Activated CD8-positive, alpha-beta T cell treated with anti-CD3 and anti-CD28 coated beads for 36 hours (primary cell): ENCODE results near the gene DCXR. TPM values are rescaled to one million over a fixed set of nuclear protein-coding genes. Genes with fewer than 3 reads are reported as not detected.

Experiments used
- ATAC-seq: fragments of 200-7000 bp; cut with Tn5 transposase; one replicate; pipeline ENCODE4 v1.10.0; 2021; ENCODE audit warnings: mild to moderate bottlenecking, moderate library complexity
- CTCF ChIA-PET: fragments of 350-600 bp; sonication (Branson Sonifier 250); formaldehyde crosslinking; loops from one replicate; lab custom pipeline; 2021; ENCODE audit warnings: antibody characterized with exemption; lab: Charles Lee
- POLR2A ChIA-PET: fragments of 350-600 bp; sonication (Branson Sonifier 250); formaldehyde crosslinking; loops from one replicate; lab custom pipeline; 2021; ENCODE audit warnings: antibody characterized with exemption; lab: Charles Lee
- DNase-seq: peaks from one replicate; pipeline ENCODE4 v3.0.0-alpha.2; 2020
- H3K27ac Mint-ChIP-seq: one replicate; pipeline ENCODE4 v1.8.0; 2021; ENCODE audit warnings: mild to moderate bottlenecking, mixed read lengths
- H3K27me3 Mint-ChIP-seq: one replicate; pipeline ENCODE4 v1.8.0; 2021; ENCODE audit warnings: mixed read lengths
- H3K36me3 Mint-ChIP-seq: one replicate; pipeline ENCODE4 v1.8.0; 2021; ENCODE audit warnings: low read depth, mixed read lengths
- H3K4me1 Mint-ChIP-seq: one replicate; pipeline ENCODE4 v1.8.0; 2021; ENCODE audit warnings: low read depth, mixed read lengths
- H3K4me3 Mint-ChIP-seq: one replicate; pipeline ENCODE4 v1.8.0; 2021; ENCODE audit warnings: mild to moderate bottlenecking, moderate library complexity, mixed read lengths
- H3K9me3 Mint-ChIP-seq: one replicate; pipeline ENCODE4 v1.8.0; 2021; ENCODE audit warnings: mixed read lengths
- intact Hi-C: fragments of 100-400 bp; cut with micrococcal nuclease; formaldehyde crosslinking; loops from one replicate; pipeline ENCODE4 v1.10.0; 2022
- total RNA-seq, 2 experiments: library from RNA; stranded (reverse); gene quantifications; one replicate each; pipeline ENCODE4 v1.2.3, GENCODE V29; 2021
- TF ChIP-seq, protein P1 (sequence below): fragments of 200-600 bp; IDR thresholded peaks from one replicate; pipeline ENCODE4 v1.8.0; 2022; ENCODE audit warnings: antibody characterized with exemption, mild to moderate bottlenecking

The DCXR gene
- total RNA-seq, 2 experiments from 2014 or later = 99.2 to 101 TPM

- H3K27me3 Mint-ChIP-seq = no peaks in the 10 kb centered on the region
- H3K4me3 Mint-ChIP-seq = peak within 1 kb of the TSS; percentile 73
- ATAC-seq (peak; percentile 49), DNase-seq (no peak)
- TF ChIP-seq, protein P1, sequence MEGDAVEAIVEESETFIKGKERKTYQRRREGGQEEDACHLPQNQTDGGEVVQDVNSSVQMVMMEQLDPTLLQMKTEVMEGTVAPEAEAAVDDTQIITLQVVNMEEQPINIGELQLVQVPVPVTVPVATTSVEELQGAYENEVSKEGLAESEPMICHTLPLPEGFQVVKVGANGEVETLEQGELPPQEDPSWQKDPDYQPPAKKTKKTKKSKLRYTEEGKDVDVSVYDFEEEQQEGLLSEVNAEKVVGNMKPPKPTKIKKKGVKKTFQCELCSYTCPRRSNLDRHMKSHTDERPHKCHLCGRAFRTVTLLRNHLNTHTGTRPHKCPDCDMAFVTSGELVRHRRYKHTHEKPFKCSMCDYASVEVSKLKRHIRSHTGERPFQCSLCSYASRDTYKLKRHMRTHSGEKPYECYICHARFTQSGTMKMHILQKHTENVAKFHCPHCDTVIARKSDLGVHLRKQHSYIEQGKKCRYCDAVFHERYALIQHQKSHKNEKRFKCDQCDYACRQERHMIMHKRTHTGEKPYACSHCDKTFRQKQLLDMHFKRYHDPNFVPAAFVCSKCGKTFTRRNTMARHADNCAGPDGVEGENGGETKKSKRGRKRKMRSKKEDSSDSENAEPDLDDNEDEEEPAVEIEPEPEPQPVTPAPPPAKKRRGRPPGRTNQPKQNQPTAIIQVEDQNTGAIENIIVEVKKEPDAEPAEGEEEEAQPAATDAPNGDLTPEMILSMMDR = no peak
- ChIA-PET CTCF (interaction anchor here (1.3 to 3.8 kb wide), 7 partner anchors 11 to 123 kb away, joined by 4 to 28 read pairs (median 18); partner anchors contain the start of gene DUS1L), POLR2A (interaction anchor here (1.3 kb wide), 1 partner anchor 114 kb away, joined by 3 read pairs; no protein-coding TSS in a partner anchor)
- H3K27ac Mint-ChIP-seq = no peak within 1 kb of the TSS
- H3K36me3 Mint-ChIP-seq = peaks cover 6% of the 10 kb centered on the region
- H3K4me1 Mint-ChIP-seq = peaks cover 11% of the 10 kb centered on the region
- H3K9me3 Mint-ChIP-seq = no peaks in the 10 kb centered on the region
- intact Hi-C loops = no loop called here
These were observed 6.1 kb downstream of the DCXR start, which contains the start of gene RAC3 for GRCh38 chr17:82031303-82031884. TSS of gene RAC3 (plus strand) at chr17:82031678. CDS start at chr17:82031762, 84 bp downstream.

DNA sequence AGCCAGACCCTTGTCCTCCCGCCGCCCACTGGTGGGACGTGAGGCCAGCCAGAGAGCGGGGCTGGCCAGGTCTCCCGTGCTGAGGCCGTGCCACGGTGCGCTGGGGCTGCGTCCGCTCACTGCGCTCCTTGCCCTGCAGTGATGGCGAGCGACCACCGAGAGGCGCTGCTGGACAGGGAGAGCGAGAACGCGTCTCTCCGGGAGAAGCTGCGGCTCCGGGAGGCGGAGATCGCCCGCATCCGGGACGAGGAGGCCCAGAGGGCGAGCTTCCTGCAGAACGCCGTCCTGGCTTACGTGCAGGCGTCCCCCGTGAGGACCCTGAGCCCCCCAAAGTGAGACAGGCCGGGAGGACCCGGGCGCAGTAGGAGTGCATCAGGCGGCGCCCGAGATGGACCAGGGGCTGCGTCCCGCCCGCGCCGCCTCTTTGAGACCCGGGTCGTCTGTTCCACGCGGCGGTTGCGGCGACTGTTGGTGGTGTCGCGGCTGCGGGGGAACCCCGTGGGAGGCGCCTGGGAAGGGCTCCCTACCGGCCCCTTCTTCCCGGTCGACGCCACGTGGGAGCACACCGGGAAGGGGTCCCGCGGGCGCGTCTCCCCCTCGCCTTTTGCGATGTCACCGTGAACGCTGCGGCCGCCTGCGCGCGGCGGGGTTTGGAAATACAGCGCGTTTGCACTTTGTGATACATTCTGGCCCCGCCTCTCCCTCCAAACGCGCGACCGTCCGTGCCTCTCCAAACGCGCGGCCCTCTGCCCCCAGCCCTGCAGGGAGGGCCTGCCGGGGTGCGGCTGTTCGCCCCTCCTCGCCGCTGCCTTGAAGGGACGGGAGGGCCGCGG, 6.8 kb downstream of the DCXR start:
- POLR2A ChIA-PET = interaction anchor here (0.9 to 1.7 kb wide), 7 partner anchors 9 to 160 kb away, joined by 3 to 8 read pairs (median 5); partner anchors contain the start of genes ARHGDIA, CENPX and DUS1L
- DNase-seq (peak; percentile 85), ATAC-seq (peak; percentile 87)
- H3K9me3 Mint-ChIP-seq = no peaks in the 10 kb centered on the region
- TF ChIP-seq, protein P1 = peak; percentile 100
- CTCF ChIA-PET = interaction anchor here (0.6 to 3.8 kb wide), 39 partner anchors 8 to 462 kb away, joined by 3 to 28 read pairs (median 4); partner anchors contain the start of genes ASPSCR1, CD7, DUS1L and FASN
- no peak overlapping the region for H3K27ac Mint-ChIP-seq
- intact Hi-C loops = no loop called here
- peaks cover 7% of the 10 kb centered on the region for H3K4me1 Mint-ChIP-seq
- H3K36me3 Mint-ChIP-seq = peaks cover 5% of the 10 kb centered on the region
- no peaks in the 10 kb centered on the region for H3K27me3 Mint-ChIP-seq
- peak overlapping the region; percentile 73 for H3K4me3 Mint-ChIP-seq

DNA sequence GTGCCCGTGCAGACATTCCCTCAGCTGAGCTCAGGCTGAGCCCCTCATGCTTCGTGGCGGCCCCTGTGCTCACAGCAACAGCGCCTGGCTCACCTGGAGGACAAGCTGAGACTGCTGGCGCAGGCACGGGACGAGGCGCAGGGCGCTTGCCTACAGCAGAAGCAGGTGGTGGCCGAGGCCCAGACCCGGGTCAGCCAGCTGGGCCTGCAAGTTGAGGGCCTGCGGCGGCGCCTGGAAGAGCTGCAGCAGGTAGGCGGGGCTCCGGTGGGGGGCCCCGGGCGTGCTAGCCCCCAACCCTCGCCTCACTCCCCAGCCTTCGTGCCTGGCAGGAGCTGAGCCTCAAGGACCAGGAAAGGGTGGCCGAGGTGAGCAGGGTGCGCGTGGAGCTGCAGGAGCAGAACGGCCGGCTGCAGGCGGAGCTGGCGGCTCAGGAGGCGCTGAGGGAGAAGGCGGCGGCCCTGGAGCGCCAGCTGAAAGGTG, 7.5 kb downstream of the DCXR start:
- TF ChIP-seq, protein P1 = no peak
- H3K9me3 Mint-ChIP-seq = no peaks in the 10 kb centered on the region
- H3K4me3 Mint-ChIP-seq = no peak overlapping the region
- ATAC-seq (no peak), DNase-seq (no peak)
- peaks cover 7% of the 10 kb centered on the region for H3K4me1 Mint-ChIP-seq
- intact Hi-C loops = loop anchor here (10.0 kb wide), 1 partner anchor 125 kb away; no protein-coding TSS in a partner anchor
- ChIA-PET POLR2A (interaction anchor here (0.8 to 1.7 kb wide), 9 partner anchors 8 to 160 kb away, joined by 3 to 8 read pairs (median 4); partner anchors contain the start of genes ARHGDIA, CENPX and DUS1L), CTCF (interaction anchor here (0.7 to 3.8 kb wide), 39 partner anchors 10 to 463 kb away, joined by 3 to 28 read pairs (median 4); partner anchors contain the start of genes ASPSCR1, CD7, DUS1L and FASN)
- no peaks in the 10 kb centered on the region for H3K36me3 Mint-ChIP-seq
- no peaks in the 10 kb centered on the region for H3K27me3 Mint-ChIP-seq
- H3K27ac Mint-ChIP-seq = no peak overlapping the region

- H3K4me3 Mint-ChIP-seq = no peak overlapping the region
- H3K27ac Mint-ChIP-seq = no peak overlapping the region
- no peaks in the 10 kb centered on the region for H3K9me3 Mint-ChIP-seq
- H3K27me3 Mint-ChIP-seq = no peaks in the 10 kb centered on the region
- TF ChIP-seq, protein P1 = no peak
- H3K36me3 Mint-ChIP-seq = no peaks in the 10 kb centered on the region
- CTCF ChIA-PET = interaction anchor here (0.8 to 3.8 kb wide), 17 partner anchors 9 to 292 kb away, joined by 3 to 28 read pairs (median 7); partner anchors contain the start of genes ASPSCR1, DUS1L and FASN
- ATAC-seq (no peak), DNase-seq (no peak)
- POLR2A ChIA-PET = interaction anchor here (0.8 to 1.7 kb wide), 4 partner anchors 21 to 159 kb away, joined by 3 to 8 read pairs (median 4); partner anchors contain the start of gene ARHGDIA
- peaks cover 7% of the 10 kb centered on the region for H3K4me1 Mint-ChIP-seq
- intact Hi-C loops = loop anchor here (10.0 kb wide), 1 partner anchor 125 kb away; no protein-coding TSS in a partner anchor
These were observed 8.1 kb downstream of the DCXR start for GRCh38 chr17:82029391-82029790.
